ENCODE data around the gene KDF1.

- TF ChIP-seq, protein P1, sequence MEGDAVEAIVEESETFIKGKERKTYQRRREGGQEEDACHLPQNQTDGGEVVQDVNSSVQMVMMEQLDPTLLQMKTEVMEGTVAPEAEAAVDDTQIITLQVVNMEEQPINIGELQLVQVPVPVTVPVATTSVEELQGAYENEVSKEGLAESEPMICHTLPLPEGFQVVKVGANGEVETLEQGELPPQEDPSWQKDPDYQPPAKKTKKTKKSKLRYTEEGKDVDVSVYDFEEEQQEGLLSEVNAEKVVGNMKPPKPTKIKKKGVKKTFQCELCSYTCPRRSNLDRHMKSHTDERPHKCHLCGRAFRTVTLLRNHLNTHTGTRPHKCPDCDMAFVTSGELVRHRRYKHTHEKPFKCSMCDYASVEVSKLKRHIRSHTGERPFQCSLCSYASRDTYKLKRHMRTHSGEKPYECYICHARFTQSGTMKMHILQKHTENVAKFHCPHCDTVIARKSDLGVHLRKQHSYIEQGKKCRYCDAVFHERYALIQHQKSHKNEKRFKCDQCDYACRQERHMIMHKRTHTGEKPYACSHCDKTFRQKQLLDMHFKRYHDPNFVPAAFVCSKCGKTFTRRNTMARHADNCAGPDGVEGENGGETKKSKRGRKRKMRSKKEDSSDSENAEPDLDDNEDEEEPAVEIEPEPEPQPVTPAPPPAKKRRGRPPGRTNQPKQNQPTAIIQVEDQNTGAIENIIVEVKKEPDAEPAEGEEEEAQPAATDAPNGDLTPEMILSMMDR (IDR thresholded peaks at IDR 0.05): no peak
- no peak for TF ChIP-seq ZFX (IDR thresholded peaks at IDR 0.05; ENCODE audit: borderline replicate concordance)
These were observed 3.9 kb downstream of the KDF1 start for GRCh38 chr1:26956321-26956720.

All from 22Rv1 (cell line).